Stimulated activated CD8-positive, alpha-beta memory T cell treated with anti-CD3 and anti-CD28 coated beads, Interleukin-2, amount 100 ng/mL, for 48 hours (primary cell): ENCODE results near the gene RAB22A.

Experiments used
- DNase-seq, 2 donors: peaks; one replicate each; pipeline ENCODE4 v3.0.0-alpha.2; 2020; ENCODE audit warnings: low read depth in 2 of 2

Gene RAB22A, protein sequence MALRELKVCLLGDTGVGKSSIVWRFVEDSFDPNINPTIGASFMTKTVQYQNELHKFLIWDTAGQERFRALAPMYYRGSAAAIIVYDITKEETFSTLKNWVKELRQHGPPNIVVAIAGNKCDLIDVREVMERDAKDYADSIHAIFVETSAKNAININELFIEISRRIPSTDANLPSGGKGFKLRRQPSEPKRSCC

GRCh38 chr20:58309591-58310290, at the start of gene RAB22A:
TSS of gene RAB22A (plus strand) at chr20:58309715. CDS start at chr20:58309977, 262 bp downstream.
- peak; percentile 63 to 79 for DNase-seq

- no peak for DNase-seq
These were observed 49.5 kb upstream of the RAB22A start for GRCh38 chr20:58260006-58260405.

DNA sequence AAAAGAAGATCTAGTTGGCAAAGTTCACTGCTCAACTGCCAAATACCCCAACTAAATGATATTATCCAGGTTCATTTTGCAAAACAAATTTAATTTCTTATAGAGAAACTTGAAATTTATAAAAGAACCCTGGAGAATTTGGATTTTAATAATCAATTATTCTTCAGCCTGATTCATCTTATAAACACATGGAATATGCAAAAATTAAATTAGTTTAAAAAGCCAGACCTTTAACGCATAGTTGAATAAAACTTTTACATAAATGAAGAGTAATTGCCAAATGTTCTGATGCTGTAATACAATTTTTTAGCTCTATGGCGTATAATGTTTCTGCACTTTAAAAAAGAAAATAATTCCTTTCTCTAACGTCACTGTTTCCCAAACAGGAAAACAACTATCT, 47.9 kb upstream of the RAB22A start:
- no peak for DNase-seq

GRCh38 chr20:58264271-58264670, 45.2 kb upstream of the RAB22A start:
- no peak for DNase-seq

DNA sequence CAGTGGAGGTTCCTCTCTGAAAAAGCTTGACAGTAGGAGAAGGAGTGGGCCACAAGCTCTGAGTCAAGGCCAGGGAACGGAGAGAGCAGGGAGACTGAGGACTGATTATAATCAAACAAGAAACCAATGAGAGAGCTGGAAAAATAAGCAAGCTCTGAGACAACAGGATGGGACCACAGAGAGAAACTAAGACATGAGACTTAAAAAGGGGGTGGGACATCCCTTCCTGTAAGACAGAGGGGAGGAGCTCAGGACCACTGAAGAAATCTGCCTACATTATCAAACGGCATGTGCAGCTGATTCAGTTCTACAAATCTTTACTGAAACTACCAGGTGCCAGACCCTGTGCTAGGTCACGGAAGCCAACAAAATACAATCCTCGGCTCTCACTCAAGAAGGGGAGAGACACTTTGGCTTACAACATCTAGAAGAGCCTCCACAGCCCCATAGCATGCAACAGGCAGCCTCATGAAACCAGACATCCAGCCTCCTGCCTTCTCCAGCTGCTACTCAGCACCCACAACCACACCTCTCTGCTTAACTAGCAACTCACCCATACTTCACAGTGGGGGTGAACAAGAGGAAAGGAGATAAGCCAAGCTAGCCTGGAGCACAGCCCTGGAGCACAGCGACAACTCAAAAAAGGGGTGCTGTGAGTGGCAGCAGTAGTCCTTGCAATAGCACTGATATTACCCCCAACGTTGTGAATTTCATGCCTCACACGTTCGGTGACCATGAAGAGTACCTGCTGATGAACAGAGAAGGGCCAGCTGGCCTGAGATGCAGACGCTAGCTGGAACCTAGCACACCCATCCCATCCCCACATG, 41.9 kb upstream of the RAB22A start:
- DNase-seq, result no peak

- DNase-seq, result no peak
These were observed 41.1 kb upstream of the RAB22A start for GRCh38 chr20:58268421-58268821.

GRCh38 chr20:58268936-58269619, 40.4 kb upstream of the RAB22A start:
- DNase-seq, result no peak

GRCh38 chr20:58271606-58272351, 37.7 kb upstream of the RAB22A start:
- DNase-seq, result peak; percentile 27 to 30

- DNase-seq, result no peak
These were observed 35.1 kb upstream of the RAB22A start for GRCh38 chr20:58274384-58274783.

DNA sequence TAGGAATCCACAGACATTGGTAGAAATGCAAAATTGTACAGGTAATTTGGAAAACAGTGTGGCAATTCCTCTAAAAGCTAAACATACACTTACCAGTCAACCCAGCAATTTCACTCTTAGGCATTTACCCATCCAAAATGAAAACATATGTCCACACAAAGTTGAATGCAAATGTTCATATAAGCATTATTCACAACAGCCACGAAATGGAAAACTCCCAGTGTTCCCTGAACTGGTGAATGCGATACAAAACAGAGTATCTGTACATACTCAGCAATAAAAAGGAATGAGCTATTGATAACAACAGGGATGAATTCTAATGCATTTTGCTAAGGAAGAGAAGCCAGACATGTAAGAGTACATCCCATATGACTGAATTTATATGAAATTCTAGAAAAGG, 32.4 kb upstream of the RAB22A start:
- no peak for DNase-seq

DNA sequence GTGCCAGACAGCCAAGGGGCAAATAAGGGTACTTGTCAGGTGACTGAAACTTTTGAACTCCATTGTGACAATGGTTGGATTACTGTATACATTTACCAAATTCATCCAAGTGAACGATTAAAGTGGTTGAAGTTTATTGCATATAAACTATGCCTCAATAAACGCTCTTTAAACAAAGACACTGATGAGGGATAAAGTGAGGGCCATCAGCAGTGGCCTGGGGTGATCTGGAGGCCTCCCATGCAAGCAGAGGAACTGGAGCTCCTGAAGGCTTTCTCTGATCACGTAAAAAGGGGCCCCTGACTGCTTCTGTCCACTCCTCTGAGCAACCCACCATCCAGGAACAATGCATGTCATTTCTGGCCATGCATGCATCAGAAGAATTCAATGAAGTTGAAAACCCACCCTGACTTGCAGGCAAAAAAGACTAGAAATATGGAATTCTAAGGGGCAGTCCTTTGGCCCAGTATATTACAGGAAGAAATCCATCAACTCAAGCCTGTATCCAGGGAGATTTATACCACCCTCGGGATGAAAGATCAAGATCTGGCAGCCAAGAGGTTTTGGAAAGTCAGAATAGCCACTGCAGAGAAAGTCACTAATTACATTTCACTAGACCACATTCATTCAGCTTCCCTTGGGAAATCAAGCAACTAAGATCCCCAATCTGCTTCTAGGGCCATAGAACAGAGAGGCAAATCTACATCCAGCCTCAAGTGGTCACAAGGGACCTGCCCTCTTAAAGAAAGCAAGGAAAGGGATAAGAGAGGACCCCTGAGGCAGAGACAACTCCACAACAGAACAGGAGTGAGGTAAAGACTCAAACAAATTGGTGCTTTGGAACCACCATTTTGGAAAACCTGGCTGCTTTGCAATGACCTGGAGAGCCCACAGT, 31.7 kb upstream of the RAB22A start:
- DNase-seq, result no peak

GRCh38 chr20:58286729-58287128, 22.8 kb upstream of the RAB22A start:
- DNase-seq, result no peak

DNA sequence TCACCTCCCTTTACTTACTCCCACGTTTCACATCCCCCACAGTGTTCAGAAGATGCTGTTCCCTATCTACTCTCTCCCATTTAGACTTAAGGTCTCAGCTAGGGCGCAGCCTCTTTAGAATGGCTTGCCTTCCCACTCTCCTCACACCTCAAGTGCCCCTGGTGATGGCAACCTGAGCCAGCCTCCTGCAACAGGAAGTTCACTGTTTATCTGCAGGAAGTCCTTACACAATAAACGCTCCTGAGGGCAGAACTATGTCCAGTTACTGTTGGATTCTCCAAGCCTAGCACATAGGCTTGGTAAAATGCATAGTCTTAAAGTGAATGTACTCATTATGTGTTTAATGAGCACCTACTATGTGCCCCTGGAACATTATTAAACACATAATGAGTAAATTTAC, 21.9 kb upstream of the RAB22A start:
- DNase-seq, result no peak

- no peak for DNase-seq
These were observed 20.4 kb upstream of the RAB22A start for GRCh38 chr20:58289143-58289542.

- DNase-seq, result no peak
These were observed 16.1 kb upstream of the RAB22A start for GRCh38 chr20:58293453-58293852.

DNA sequence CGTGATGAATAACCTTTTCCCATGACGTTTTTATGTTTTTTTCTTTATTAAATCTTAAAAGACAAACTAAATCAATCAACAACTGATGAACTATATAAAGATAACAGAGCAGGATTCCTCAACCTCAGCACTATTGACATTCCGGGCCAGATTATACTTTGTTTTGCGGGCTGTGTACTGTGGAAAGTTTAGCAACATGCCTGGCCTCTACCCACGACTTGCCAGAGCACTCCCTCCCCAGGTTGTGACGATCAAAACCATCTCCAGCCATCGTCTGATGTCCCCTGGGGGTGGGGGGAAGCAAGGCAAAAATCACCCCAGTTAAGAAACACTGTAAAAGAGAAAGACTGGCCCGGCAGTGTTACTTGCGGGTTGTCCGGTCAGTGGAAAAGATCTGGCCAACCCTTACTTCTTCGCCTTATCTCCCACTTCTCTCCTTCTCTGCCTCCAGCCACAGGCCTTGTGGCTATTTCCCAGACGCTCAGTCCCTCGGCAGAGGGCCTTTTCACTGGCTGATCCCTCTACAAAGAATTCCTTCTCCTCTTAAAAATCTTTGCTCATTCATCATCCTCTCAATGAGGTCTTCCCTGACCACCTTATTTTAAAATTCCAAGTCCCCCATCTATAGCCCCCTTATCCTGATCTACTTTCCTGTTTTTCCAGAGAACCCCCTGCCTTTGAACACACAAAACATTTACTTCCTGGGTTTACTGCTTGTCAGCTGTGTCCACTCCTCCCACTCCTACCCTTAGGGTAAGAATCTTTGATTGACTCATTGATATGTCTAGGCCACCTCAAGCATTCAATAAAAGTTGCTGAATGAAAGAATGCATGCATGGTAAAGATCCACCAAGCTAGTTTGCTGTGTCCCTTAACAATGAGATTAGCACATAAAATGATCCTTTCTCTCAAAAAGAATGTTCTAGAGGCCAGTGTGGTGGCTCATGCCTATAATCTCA, 14.7 kb upstream of the RAB22A start:
- DNase-seq, result no peak

DNA sequence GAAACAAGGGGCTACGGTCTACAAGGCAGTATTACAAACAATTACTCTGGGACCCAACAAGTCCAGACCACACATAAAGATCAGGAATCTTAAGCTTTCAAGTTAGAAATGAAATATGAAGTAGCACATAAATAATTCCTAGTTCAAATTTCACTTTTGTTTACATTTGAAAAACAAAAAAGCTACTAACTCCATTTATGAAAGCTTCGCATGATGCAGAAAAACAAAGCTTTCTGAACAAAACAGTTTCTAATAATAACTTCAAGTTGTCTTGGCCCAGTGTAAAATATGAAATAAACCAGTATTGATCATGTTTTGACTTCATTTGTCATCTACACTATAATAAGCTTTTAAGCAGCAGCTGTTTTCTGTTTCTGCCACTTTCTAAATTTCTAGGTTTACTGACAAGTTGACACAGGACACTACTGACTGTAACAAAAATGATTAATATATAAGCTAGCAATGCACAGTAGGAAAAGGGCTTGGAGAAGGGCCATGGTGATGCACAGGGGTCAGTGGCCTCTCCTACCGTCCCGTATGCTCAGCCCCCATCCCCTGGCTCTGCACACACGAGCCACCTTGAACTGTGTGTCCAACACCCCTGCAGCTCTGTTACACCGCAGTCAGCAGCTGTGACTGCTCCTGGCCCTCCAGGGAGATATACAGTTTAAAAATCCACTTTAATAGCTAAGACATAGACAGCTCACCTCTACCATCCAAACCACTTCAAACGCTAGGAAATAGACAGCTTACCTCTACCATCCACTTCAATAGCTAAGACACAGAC, 13.3 kb upstream of the RAB22A start:
- no peak for DNase-seq

- no peak for DNase-seq
These were observed 12.1 kb upstream of the RAB22A start for GRCh38 chr20:58297394-58297793.
